Thoracic aorta (tissue), 2 donors: ENCODE data around the gene PRSS56. TPM values are rescaled to one million over a fixed set of nuclear protein-coding genes. Genes with fewer than 3 reads are reported as not detected.

Experiments used
- ATAC-seq: fragments of 150-250 bp; one replicate; pipeline ENCODE4 v1.8.0; 2017; ENCODE audit warnings: low read depth; ENCODE audit not compliant: insufficient number of reproducible peaks, low FRiP score
- DNase-seq: peaks from one replicate; pipeline ENCODE4 v3.0.0-alpha.2; 2020; ENCODE audit warnings: low spot score
- H3K27ac ChIP-seq, 2 donors: fragments of 200-600 bp; sonication (generic); 1 replicate in 1 of 2; 2 replicates in 1 of 2; pipeline ENCODE4 v1.5.1; 2016; ENCODE audit warnings: mild to moderate bottlenecking in 2 of 2, moderate library complexity in 2 of 2
- H3K27me3 ChIP-seq: fragments of 200-600 bp; sonication (generic); replicated peaks from 2 replicates; pipeline ENCODE4 v1.6.0; 2016; ENCODE audit warnings: mild to moderate bottlenecking; ENCODE audit not compliant: insufficient read depth
- H3K36me3 ChIP-seq: fragments of 200-600 bp; sonication (generic); one replicate; pipeline ENCODE4 v1.5.1; 2016
- H3K4me1 ChIP-seq, 2 donors: fragments of 200-600 bp; sonication (generic); 1 replicate in 1 of 2; 2 replicates in 1 of 2; pipeline versions ENCODE4 v1.5.1 to v1.6.0; 2016; ENCODE audit warnings: low read depth in 2 of 2, mild to moderate bottlenecking in 1 of 2; ENCODE audit not compliant: control insufficient read depth in 1 of 2
- H3K4me3 ChIP-seq: fragments of 200-600 bp; sonication (generic); 2 replicates; pipeline ENCODE4 v1.5.1; 2016; ENCODE audit warnings: mild to moderate bottlenecking
- H3K9me3 ChIP-seq: fragments of 200-600 bp; sonication (generic); 2 replicates; pipeline ENCODE4 v1.5.1; 2016
- CTCF ChIP-seq: fragments of 200-600 bp; sonication (generic); IDR thresholded peaks from one replicate; pipeline ENCODE4 v1.5.1; 2019; ENCODE audit warnings: antibody characterized with exemption
- total RNA-seq, 2 donors: library from RNA; depleted of rRNA; stranded (reverse); fragments of >200 nt; gene quantifications; one replicate each; pipeline versions ENCODE4 v1.1.0 to v1.2.3, GENCODE V29; 2016

The PRSS56 gene
- total RNA-seq, 2 donors from 2014 or later, result not detected

- Histone ChIP-seq H3K4me1 (no peaks in the 10 kb centered on the region), H3K27ac (no peak overlapping the region), H3K36me3 (peaks cover 42% of the 10 kb centered on the region), H3K4me3 (no peak overlapping the region), H3K9me3 (no peaks in the 10 kb centered on the region), H3K27me3 (no peaks in the 10 kb centered on the region)
- TF ChIP-seq CTCF, result no peak
- no peak for ATAC-seq
- no peak for DNase-seq
These were observed 53.7 kb downstream of the PRSS56 start for GRCh38 chr2:232573771-232574435.

DNA sequence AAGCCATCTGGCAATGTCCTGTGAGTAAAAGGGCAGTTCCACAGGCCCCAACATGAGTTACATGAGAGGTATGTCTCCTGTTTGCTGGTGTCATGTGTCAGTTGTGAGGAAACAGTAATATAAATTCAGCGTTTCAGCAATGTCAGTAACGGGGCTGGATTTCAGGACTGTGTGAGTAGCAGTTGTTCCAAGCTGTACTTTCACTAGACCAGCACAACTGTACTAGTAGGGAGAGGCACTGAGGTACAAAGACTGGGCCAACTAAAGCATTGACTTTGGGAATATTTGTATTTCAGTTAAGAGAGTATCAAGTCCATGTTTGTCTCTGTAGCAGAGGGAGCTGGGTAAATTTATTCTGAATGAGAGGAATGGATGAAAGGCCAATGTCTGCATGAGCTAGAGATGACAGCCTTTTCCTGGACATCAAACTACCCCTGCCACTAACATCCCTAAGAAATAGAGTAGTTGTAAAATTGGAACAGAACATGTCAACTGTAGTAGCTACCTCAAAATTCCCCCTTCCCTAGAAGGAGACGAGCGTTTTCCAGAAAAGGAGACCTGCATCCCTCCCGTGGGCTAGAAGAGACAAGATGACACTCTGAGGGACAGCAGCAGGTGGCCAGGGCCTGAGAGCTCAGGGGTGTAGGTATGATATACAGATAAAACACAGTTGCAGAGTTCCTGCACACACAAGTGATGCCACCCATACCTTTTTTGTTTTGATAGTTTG lies 54.7 kb downstream of the PRSS56 start:
- no peaks in the 10 kb centered on the region for H3K27me3 ChIP-seq
- H3K9me3 ChIP-seq, result no peaks in the 10 kb centered on the region
- no peak for TF ChIP-seq CTCF
- H3K27ac ChIP-seq, result no peak overlapping the region
- no peak for ATAC-seq
- no peak for DNase-seq
- no peak overlapping the region for H3K4me3 ChIP-seq
- H3K36me3 ChIP-seq, result peaks cover 33% of the 10 kb centered on the region
- H3K4me1 ChIP-seq, result no peaks in the 10 kb centered on the region

Other genes with a start within 250 kb of the PRSS56 start
- not detected for gene ALPP, start 141.6 kb upstream of the PRSS56 start, total RNA-seq
- gene ALPG, start 113.5 kb upstream of the PRSS56 start, total RNA-seq, result not detected
- not detected for gene ALPI, start 64.2 kb upstream of the PRSS56 start, total RNA-seq
- 1 to 10 TPM; 1.6 to 2.8 TPM for gene ECEL1, start 32.6 kb upstream of the PRSS56 start, total RNA-seq
- not detected for gene CHRND, start 5.8 kb downstream of the PRSS56 start, total RNA-seq
- gene CHRNG, start 19.3 kb downstream of the PRSS56 start, total RNA-seq, result not detected
- 1 to 10 TPM; 1.8 to 3.1 TPM for gene TIGD1, start 30.2 kb downstream of the PRSS56 start, total RNA-seq
- gene EIF4E2, start 30.3 kb downstream of the PRSS56 start, total RNA-seq, result 10 to 100 TPM; 42.2 to 51.1 TPM
- gene EFHD1, start 113.2 kb downstream of the PRSS56 start, total RNA-seq, result 100 to 1,000 TPM; 111 to 211 TPM
- 100 to 1,000 TPM in 1 of 2 donors, 10 to 100 TPM in 1; 54.7 to 121 TPM for gene GIGYF2, start 176.9 kb downstream of the PRSS56 start, total RNA-seq